ENCODE results near the gene RIMS4. TPM values are rescaled to one million over a fixed set of nuclear protein-coding genes. Genes with fewer than 3 reads are reported as not detected.
"Not testable (repeated sequence)": the region's sequence is repeated elsewhere in the genome, so short reads cannot be mapped to it uniquely, and the experiment has no call there.

RIMS4 gene
- polyA plus RNA-seq, 2 donors = 0.04 to 0.05 TPM

DNA sequence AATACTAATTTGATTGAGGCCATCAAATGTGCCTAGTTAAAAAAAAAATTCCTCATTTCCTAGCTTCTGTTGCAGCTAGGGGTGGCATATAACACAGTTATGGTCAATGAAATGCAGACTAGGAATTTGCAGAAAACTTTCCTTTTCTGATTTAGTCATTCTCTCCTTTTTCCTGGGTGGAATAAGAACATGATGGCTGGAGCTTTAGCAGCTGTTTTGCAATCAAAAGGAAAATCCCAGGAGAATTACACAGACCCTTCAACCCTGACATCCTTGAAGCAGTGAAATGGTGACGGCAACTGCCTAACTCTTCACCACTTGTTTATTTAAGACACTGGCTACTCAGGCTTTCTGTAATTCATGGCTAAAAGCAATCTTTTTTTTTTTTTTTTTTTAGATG lies 23.1 kb upstream of the RIMS4 start:
- Histone ChIP-seq H3K27me3 (ENCODE audit: control insufficient read depth in 1 of 2, insufficient read depth in 2 of 2, low read length in 2 of 2) (no peaks in the 10 kb centered on the region), H3K36me3 (ENCODE audit: control insufficient read depth in 2 of 2, insufficient read depth in 2 of 2, low read length in 1 of 2) (no peaks in the 10 kb centered on the region), H3K27ac (ENCODE audit: low read depth in 2 of 2, low read length in 1 of 2) (no peak overlapping the region), H3K4me1 (ENCODE audit: control insufficient read depth in 2 of 2, insufficient read depth in 2 of 2, low read length in 1 of 2) (no peaks in the 10 kb centered on the region), H3K9me3 (ENCODE audit: control insufficient read depth in 2 of 2, insufficient read depth in 1 of 2, low read depth in 1 of 2, low read length in 1 of 2) (peaks cover 0 to 2% of the 10 kb centered on the region in 2 donors), H3K4me3 (ENCODE audit: low read depth in 1 of 2, low read length in 2 of 2) (no peak overlapping the region)
- 81 to 87% methylated on average over 1 of the region's 1 CpG for WGBS, 2 donors

GRCh38 chr20:44832724-44833123 lies 22.4 kb upstream of the RIMS4 start:
- Histone ChIP-seq H3K4me1 (ENCODE audit: control insufficient read depth in 2 of 2, insufficient read depth in 2 of 2, low read length in 1 of 2) (no peaks in the 10 kb centered on the region), H3K36me3 (ENCODE audit: control insufficient read depth in 2 of 2, insufficient read depth in 2 of 2, low read length in 1 of 2) (no peaks in the 10 kb centered on the region), H3K9me3 (ENCODE audit: control insufficient read depth in 2 of 2, insufficient read depth in 1 of 2, low read depth in 1 of 2, low read length in 1 of 2) (peaks cover 0 to 2% of the 10 kb centered on the region in 2 donors), H3K27ac (ENCODE audit: low read depth in 2 of 2, low read length in 1 of 2) (no peak overlapping the region), H3K27me3 (ENCODE audit: control insufficient read depth in 1 of 2, insufficient read depth in 2 of 2, low read length in 2 of 2) (no peaks in the 10 kb centered on the region), H3K4me3 (ENCODE audit: low read depth in 1 of 2, low read length in 2 of 2) (no peak overlapping the region)
- WGBS, 2 donors = 66 to 67% methylated on average over 3 of the region's 3 CpGs

GRCh38 chr20:44830995-44831394 lies 20.6 kb upstream of the RIMS4 start:
- WGBS, 2 donors = 82 to 86% methylated on average over 1 of the region's 1 CpG
- no peaks in the 10 kb centered on the region for H3K36me3 ChIP-seq (ENCODE audit: control insufficient read depth in 2 of 2, insufficient read depth in 2 of 2, low read length in 1 of 2)
- no peaks in the 10 kb centered on the region for H3K27me3 ChIP-seq (ENCODE audit: control insufficient read depth in 1 of 2, insufficient read depth in 2 of 2, low read length in 2 of 2)
- no peak overlapping the region for H3K27ac ChIP-seq (ENCODE audit: low read depth in 2 of 2, low read length in 1 of 2)
- H3K4me3 ChIP-seq (ENCODE audit: low read depth in 1 of 2, low read length in 2 of 2) = no peak overlapping the region
- H3K4me1 ChIP-seq (ENCODE audit: control insufficient read depth in 2 of 2, insufficient read depth in 2 of 2, low read length in 1 of 2) = no peaks in the 10 kb centered on the region
- peaks cover 0 to 2% of the 10 kb centered on the region in 2 donors for H3K9me3 ChIP-seq (ENCODE audit: control insufficient read depth in 2 of 2, insufficient read depth in 1 of 2, low read depth in 1 of 2, low read length in 1 of 2)

- Histone ChIP-seq H3K27me3 (ENCODE audit: control insufficient read depth in 1 of 2, insufficient read depth in 2 of 2, low read length in 2 of 2) (no peaks in the 10 kb centered on the region), H3K4me1 (ENCODE audit: control insufficient read depth in 2 of 2, insufficient read depth in 2 of 2, low read length in 1 of 2) (no peaks in the 10 kb centered on the region), H3K36me3 (ENCODE audit: control insufficient read depth in 2 of 2, insufficient read depth in 2 of 2, low read length in 1 of 2) (no peaks in the 10 kb centered on the region)
Observed at GRCh38 chr20:44830523-44830922, 20.2 kb upstream of the RIMS4 start.

GRCh38 chr20:44829688-44830087 lies 19.3 kb upstream of the RIMS4 start:
- WGBS, 2 donors = 86 to 89% methylated on average over 5 of the region's 5 CpGs
- Histone ChIP-seq H3K9me3 (ENCODE audit: control insufficient read depth in 2 of 2, insufficient read depth in 1 of 2, low read depth in 1 of 2, low read length in 1 of 2) (peaks cover 0 to 2% of the 10 kb centered on the region in 2 donors), H3K4me3 (ENCODE audit: low read depth in 1 of 2, low read length in 2 of 2) (no peak overlapping the region), H3K27ac (ENCODE audit: low read depth in 2 of 2, low read length in 1 of 2) (no peak overlapping the region), H3K4me1 (ENCODE audit: control insufficient read depth in 2 of 2, insufficient read depth in 2 of 2, low read length in 1 of 2) (no peaks in the 10 kb centered on the region), H3K36me3 (ENCODE audit: control insufficient read depth in 2 of 2, insufficient read depth in 2 of 2, low read length in 1 of 2) (no peaks in the 10 kb centered on the region), H3K27me3 (ENCODE audit: control insufficient read depth in 1 of 2, insufficient read depth in 2 of 2, low read length in 2 of 2) (no peaks in the 10 kb centered on the region)

More at GRCh38 chr20:44830523-44830922, 20.2 kb upstream of the RIMS4 start:
- Histone ChIP-seq H3K4me3 (ENCODE audit: low read depth in 1 of 2, low read length in 2 of 2) (no peak overlapping the region), H3K27ac (ENCODE audit: low read depth in 2 of 2, low read length in 1 of 2) (no peak overlapping the region), H3K9me3 (ENCODE audit: control insufficient read depth in 2 of 2, insufficient read depth in 1 of 2, low read depth in 1 of 2, low read length in 1 of 2) (peaks cover 0 to 2% of the 10 kb centered on the region in 2 donors)

DNA sequence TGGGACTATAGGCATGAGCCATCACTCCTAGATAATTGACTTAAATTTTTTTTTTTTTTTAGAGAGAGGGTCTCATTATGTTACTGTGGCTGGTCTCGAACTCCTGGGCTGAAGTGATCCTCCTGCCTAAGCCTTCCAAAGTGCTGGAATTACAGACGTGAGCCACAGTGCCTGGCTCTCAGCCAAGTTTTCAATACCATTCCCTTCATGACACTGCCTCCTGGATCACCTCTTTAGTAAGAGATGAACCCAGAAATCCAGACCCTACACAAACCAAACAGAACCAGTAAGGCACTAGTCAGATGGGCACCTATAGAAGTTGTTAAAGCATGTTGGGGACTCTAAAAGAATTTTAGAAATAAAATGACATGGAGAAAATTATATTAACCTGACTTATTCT lies 18.3 kb upstream of the RIMS4 start:
- Histone ChIP-seq H3K4me3 (ENCODE audit: low read depth in 1 of 2, low read length in 2 of 2) (no peak overlapping the region), H3K36me3 (ENCODE audit: control insufficient read depth in 2 of 2, insufficient read depth in 2 of 2, low read length in 1 of 2) (no peaks in the 10 kb centered on the region), H3K9me3 (ENCODE audit: control insufficient read depth in 2 of 2, insufficient read depth in 1 of 2, low read depth in 1 of 2, low read length in 1 of 2) (peaks cover 0 to 2% of the 10 kb centered on the region in 2 donors), H3K4me1 (ENCODE audit: control insufficient read depth in 2 of 2, insufficient read depth in 2 of 2, low read length in 1 of 2) (no peaks in the 10 kb centered on the region), H3K27ac (ENCODE audit: low read depth in 2 of 2, low read length in 1 of 2) (no peak overlapping the region), H3K27me3 (ENCODE audit: control insufficient read depth in 1 of 2, insufficient read depth in 2 of 2, low read length in 2 of 2) (no peaks in the 10 kb centered on the region)
- 49 to 54% methylated on average over 2 of the region's 2 CpGs for WGBS, 2 donors

- WGBS, 2 donors = 0 to 6% methylated on average over 1 of the region's 1 CpG
Observed at GRCh38 chr20:44827401-44827800, 17.1 kb upstream of the RIMS4 start.

DNA sequence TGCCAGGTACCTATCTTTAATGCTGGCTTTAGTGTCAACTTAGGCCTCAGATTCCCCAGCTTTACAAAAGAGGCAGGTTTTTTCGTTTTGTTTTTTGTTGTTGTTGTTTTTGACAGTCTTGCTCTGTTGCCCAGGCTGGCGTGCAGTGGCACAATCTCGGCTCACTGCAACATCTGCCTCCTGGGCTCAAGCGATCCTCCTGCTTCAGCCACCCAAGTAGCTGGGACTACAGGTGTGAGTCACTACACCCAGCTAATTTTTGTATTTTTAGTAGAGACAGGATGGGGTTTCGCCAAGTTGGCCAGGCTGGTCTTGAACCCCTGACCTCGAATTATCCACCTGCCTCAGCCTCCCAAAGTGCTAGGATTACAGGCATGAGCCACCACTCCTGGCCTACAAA lies 11.2 kb upstream of the RIMS4 start:
- 79 to 85% methylated on average over 6 of the region's 6 CpGs for WGBS, 2 donors
- not testable (repeated sequence) for H3K4me3 ChIP-seq (ENCODE audit: low read depth in 1 of 2, low read length in 2 of 2); H3K36me3 ChIP-seq (ENCODE audit: control insufficient read depth in 2 of 2, insufficient read depth in 2 of 2, low read length in 1 of 2); H3K27ac ChIP-seq (ENCODE audit: low read depth in 2 of 2, low read length in 1 of 2); H3K4me1 ChIP-seq (ENCODE audit: control insufficient read depth in 2 of 2, insufficient read depth in 2 of 2, low read length in 1 of 2); H3K27me3 ChIP-seq (ENCODE audit: control insufficient read depth in 1 of 2, insufficient read depth in 2 of 2, low read length in 2 of 2); H3K9me3 ChIP-seq (ENCODE audit: control insufficient read depth in 2 of 2, insufficient read depth in 1 of 2, low read depth in 1 of 2, low read length in 1 of 2)

More at GRCh38 chr20:44827401-44827800, 17.1 kb upstream of the RIMS4 start:
- Histone ChIP-seq H3K27ac (ENCODE audit: low read depth in 2 of 2, low read length in 1 of 2) (no peak overlapping the region), H3K4me1 (ENCODE audit: control insufficient read depth in 2 of 2, insufficient read depth in 2 of 2, low read length in 1 of 2) (no peaks in the 10 kb centered on the region), H3K36me3 (ENCODE audit: control insufficient read depth in 2 of 2, insufficient read depth in 2 of 2, low read length in 1 of 2) (no peaks in the 10 kb centered on the region), H3K4me3 (ENCODE audit: low read depth in 1 of 2, low read length in 2 of 2) (no peak overlapping the region), H3K9me3 (ENCODE audit: control insufficient read depth in 2 of 2, insufficient read depth in 1 of 2, low read depth in 1 of 2, low read length in 1 of 2) (peaks cover 0 to 2% of the 10 kb centered on the region in 2 donors), H3K27me3 (ENCODE audit: control insufficient read depth in 1 of 2, insufficient read depth in 2 of 2, low read length in 2 of 2) (no peaks in the 10 kb centered on the region)

DNA sequence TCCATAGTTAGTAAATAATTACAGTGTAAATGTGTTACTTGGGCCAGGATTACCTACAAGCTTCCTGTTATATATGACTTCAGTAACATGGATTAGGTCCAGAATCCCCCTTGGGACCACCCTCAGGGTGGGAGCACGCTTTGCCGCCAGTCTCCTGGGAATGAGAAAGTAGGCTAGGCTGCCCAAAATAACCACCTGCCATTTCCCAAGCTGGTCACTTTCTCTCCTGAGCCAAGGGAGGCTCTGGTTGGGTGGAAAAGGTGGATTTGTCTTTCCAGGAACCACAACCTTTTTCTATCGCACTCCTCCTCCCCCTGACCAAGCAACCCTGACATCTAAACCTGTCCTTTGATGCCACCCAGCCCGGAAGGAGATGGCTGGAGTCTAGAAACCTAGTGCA lies 9.6 kb upstream of the RIMS4 start:
- Histone ChIP-seq H3K4me3 (ENCODE audit: low read depth in 1 of 2, low read length in 2 of 2) (no peak overlapping the region), H3K27ac (ENCODE audit: low read depth in 2 of 2, low read length in 1 of 2) (no peak overlapping the region), H3K4me1 (ENCODE audit: control insufficient read depth in 2 of 2, insufficient read depth in 2 of 2, low read length in 1 of 2) (no peaks in the 10 kb centered on the region), H3K9me3 (ENCODE audit: control insufficient read depth in 2 of 2, insufficient read depth in 1 of 2, low read depth in 1 of 2, low read length in 1 of 2) (no peaks in the 10 kb centered on the region), H3K27me3 (ENCODE audit: control insufficient read depth in 1 of 2, insufficient read depth in 2 of 2, low read length in 2 of 2) (no peaks in the 10 kb centered on the region), H3K36me3 (ENCODE audit: control insufficient read depth in 2 of 2, insufficient read depth in 2 of 2, low read length in 1 of 2) (no peaks in the 10 kb centered on the region)
- WGBS, 2 donors = 65 to 75% methylated on average over 4 of the region's 4 CpGs

DNA sequence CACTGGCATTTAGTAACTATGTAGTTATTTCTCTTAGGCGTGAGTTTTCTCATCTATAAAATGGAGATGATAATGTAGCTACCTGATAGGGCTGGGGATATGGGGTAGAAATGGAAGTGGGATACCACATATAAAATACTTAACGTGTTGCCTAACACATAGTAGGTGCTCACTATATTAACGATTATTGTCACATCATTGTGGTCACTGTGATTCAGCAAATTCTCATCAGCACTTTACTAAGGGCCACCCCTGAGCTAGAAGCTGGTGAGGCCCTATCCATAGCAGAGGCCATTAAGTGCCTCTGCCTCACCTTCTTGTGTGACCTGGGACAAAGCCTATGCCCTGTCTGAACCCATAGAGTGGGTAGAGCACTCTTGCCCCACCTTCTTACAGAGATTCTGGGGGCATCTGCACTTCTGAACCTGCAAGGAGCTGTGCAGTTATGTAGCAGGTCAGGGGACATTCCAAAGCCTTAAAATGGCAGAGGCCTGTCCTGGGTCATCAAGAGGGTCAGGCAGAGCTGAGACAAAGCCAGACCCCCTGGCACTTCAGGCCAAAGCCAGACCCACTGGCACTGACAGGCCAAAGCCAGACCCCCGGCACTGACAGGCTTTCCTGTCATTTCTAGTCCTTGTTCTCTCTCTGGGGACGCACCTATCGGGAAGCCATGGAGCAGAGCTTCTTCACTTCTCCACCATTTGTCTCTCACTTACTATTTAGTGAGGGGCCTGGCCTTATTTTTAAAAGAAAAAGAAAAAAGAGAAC lies 7.0 kb upstream of the RIMS4 start:
- WGBS, 2 donors = 84 to 85% methylated on average over 6 of the region's 6 CpGs
- no peaks in the 10 kb centered on the region for H3K4me1 ChIP-seq (ENCODE audit: control insufficient read depth in 2 of 2, insufficient read depth in 2 of 2, low read length in 1 of 2)

More for the DNA sequence above, 7.0 kb upstream of the RIMS4 start:
- Histone ChIP-seq H3K36me3 (ENCODE audit: control insufficient read depth in 2 of 2, insufficient read depth in 2 of 2, low read length in 1 of 2) (no peaks in the 10 kb centered on the region), H3K27me3 (ENCODE audit: control insufficient read depth in 1 of 2, insufficient read depth in 2 of 2, low read length in 2 of 2) (peaks cover 0 to 3% of the 10 kb centered on the region in 2 donors), H3K27ac (ENCODE audit: low read depth in 2 of 2, low read length in 1 of 2) (no peak overlapping the region), H3K9me3 (ENCODE audit: control insufficient read depth in 2 of 2, insufficient read depth in 1 of 2, low read depth in 1 of 2, low read length in 1 of 2) (peaks cover 0 to 2% of the 10 kb centered on the region in 2 donors), H3K4me3 (ENCODE audit: low read depth in 1 of 2, low read length in 2 of 2) (no peak overlapping the region)

Measured in esophagus (tissue), 2 donors.